Pancreas (tissue), 10 donors: ENCODE data around the gene SFN. TPM values are rescaled to one million over a fixed set of nuclear protein-coding genes. Genes with fewer than 3 reads are reported as not detected.

Source experiments
- ATAC-seq, 4 donors: fragments of 200-7000 bp; cut with Tn5 transposase; one replicate each; pipeline versions ENCODE4 v1.8.0 to v1.9.1; 2020; ENCODE audit warnings: mild to moderate bottlenecking in 4 of 4, moderate library complexity in 4 of 4
- DNase-seq, 6 donors: peaks; one replicate each; pipeline ENCODE4 v3.0.0-alpha.2; 2020
- FAIRE-seq: peaks from 2 replicates; lab custom pipeline; 2012; peaks lifted over from hg19 to GRCh38; lab: Jason Lieb, UNC
- H3K27ac ChIP-seq, 4 donors: fragments of 200-600 bp; sonication (generic); 1 replicate in 3 of 4; 2 replicates in 1 of 4; pipeline versions ENCODE4 v1.5.0 to v1.8.0; 2020
- H3K27me3 ChIP-seq, 4 donors: fragments of 200-600 bp; one replicate each; pipeline ENCODE4 v1.8.0; 2021
- H3K36me3 ChIP-seq, 3 donors: fragments of 200-600 bp; sonication (generic) in 1 of 3; one replicate each; pipeline versions ENCODE4 v1.5.0 to v1.8.0; 2020 to 2021
- H3K4me1 ChIP-seq, 3 donors: fragments of 200-600 bp; one replicate each; pipeline ENCODE4 v1.8.0; 2021
- H3K4me3 ChIP-seq, 4 donors: fragments of 200-600 bp; sonication (generic) in 2 of 4; one replicate each; pipeline versions ENCODE4 v1.5.0 to v1.8.0; 2020 to 2021
- H3K9me3 ChIP-seq, 4 donors: fragments of 200-600 bp; one replicate each; pipeline ENCODE4 v1.8.0; 2021
- WGBS, 2 donors: extraction: QIAGEN DNeasy Blood & Tissue Kit; methylation state at CpG; one replicate each; pipeline ENCODE4 v1.1.7; 2013; 5-methylcytosine and 5-hydroxymethylcytosine counted together
- intact Hi-C, 3 donors: fragments of 100-400 bp; cut with DNase I; formaldehyde crosslinking; loops; one replicate each; pipeline versions ENCODE4 v1.11.1 to v1.14.2; 2022
- polyA plus RNA-seq, 2 donors: library from polyadenylated mRNA; stranded (reverse); fragments of 200-250 nt; gene quantifications; one replicate each; pipeline ENCODE4 v1.2.3, GENCODE V29; 2013
- total RNA-seq, 6 donors: library from RNA; stranded (reverse); fragmentation: NEBNext Ultra II Directional in 4 of 6; extraction: Animal tissue kit (Norgen Biotek cat#: 25700) in 4 of 6; gene quantifications; one replicate each; pipeline versions ENCODE4 v1.2.1 to v1.2.4, GENCODE V29; 2021 to 2023
- TF ChIP-seq, protein P1 (sequence below), 4 donors: fragments of 200-600 bp; sonication (generic) in 3 of 4; IDR thresholded peaks; one replicate each; pipeline versions ENCODE4 v1.5.0 to v1.8.0; 2021; ENCODE audit warnings: antibody characterized with exemption in 4 of 4
- donor health status: healthy with polysubstance abuse.
- donor health status: DM: no; HTN: no; CAD: no; lungs with moderate emphysema.
- donor health status: DM: no; HTN: no; CAD: no.
- donor health status: control.
- donor health status: control.
- donor health status: Bipolar disorder and iron deficiency.
- donor health status: DM: yes; HTN: yes; CAD: no.
- donor health status: DM: no; HTN: no; CAD: no.
- donor health status: DM: no; HTN: no; CAD: no.
- donor health status: DM: yes; HTN: yes; CAD: no.

SFN gene
- 1 to 10 TPM in 3 of 6 donors, under 1 TPM in 2, not detected in 1; 0.28 to 1.8 (median 1.0) TPM for total RNA-seq
- polyA plus RNA-seq, result under 1 TPM; 0.46 to 0.77 TPM

- FAIRE-seq, result no peak
- intact Hi-C loops, result no loop called here
- H3K27ac ChIP-seq, result no peak within 1 kb of the TSS
Observed at GRCh38 chr1:26862781-26863684, at the start of gene SFN. Gene SFN, plus strand, starts transcription at chr1:26863149. Its CDS starts 64 bp downstream, at chr1:26863213.

GRCh38 chr1:26814377-26814776 is 48.6 kb upstream of the SFN start:
- DNase-seq (no peak), FAIRE-seq (no peak), ATAC-seq (no peak)
- no peak overlapping the region for H3K27ac ChIP-seq
- TF ChIP-seq, protein P1, sequence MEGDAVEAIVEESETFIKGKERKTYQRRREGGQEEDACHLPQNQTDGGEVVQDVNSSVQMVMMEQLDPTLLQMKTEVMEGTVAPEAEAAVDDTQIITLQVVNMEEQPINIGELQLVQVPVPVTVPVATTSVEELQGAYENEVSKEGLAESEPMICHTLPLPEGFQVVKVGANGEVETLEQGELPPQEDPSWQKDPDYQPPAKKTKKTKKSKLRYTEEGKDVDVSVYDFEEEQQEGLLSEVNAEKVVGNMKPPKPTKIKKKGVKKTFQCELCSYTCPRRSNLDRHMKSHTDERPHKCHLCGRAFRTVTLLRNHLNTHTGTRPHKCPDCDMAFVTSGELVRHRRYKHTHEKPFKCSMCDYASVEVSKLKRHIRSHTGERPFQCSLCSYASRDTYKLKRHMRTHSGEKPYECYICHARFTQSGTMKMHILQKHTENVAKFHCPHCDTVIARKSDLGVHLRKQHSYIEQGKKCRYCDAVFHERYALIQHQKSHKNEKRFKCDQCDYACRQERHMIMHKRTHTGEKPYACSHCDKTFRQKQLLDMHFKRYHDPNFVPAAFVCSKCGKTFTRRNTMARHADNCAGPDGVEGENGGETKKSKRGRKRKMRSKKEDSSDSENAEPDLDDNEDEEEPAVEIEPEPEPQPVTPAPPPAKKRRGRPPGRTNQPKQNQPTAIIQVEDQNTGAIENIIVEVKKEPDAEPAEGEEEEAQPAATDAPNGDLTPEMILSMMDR (IDR thresholded peaks at IDR 0.05), result no peak
- intact Hi-C loops, result no loop called here
- H3K9me3 ChIP-seq, result no peaks in the 10 kb centered on the region
- H3K4me1 ChIP-seq, result no peaks in the 10 kb centered on the region
- 91 to 98% methylated on average over 2 of the region's 2 CpGs for WGBS, 2 donors
- no peaks in the 10 kb centered on the region for H3K36me3 ChIP-seq
- no peak overlapping the region for H3K4me3 ChIP-seq
- H3K27me3 ChIP-seq, result no peaks in the 10 kb centered on the region

More at GRCh38 chr1:26862781-26863684, at the start of gene SFN:
- H3K4me3 ChIP-seq, result peak within 1 kb of the TSS in 1 of 4 donors; percentile 66
- peak in 3 of 4 donors; percentile 0 to 29 (median 7) for ATAC-seq
- no peaks in the 10 kb centered on the region for H3K27me3 ChIP-seq
- H3K36me3 ChIP-seq, result no peaks in the 10 kb centered on the region
- 81 to 83% methylated on average over 37 of the region's 37 CpGs for WGBS, 2 donors
- TF ChIP-seq, protein P1 (IDR thresholded peaks at IDR 0.05), result peak in 1 of 4 donors; percentile 20
- peak in 4 of 6 donors; percentile 37 to 87 (median 77) for DNase-seq
- no peaks in the 10 kb centered on the region for H3K9me3 ChIP-seq
- no peaks in the 10 kb centered on the region for H3K4me1 ChIP-seq

GRCh38 chr1:26814893-26815292 is 48.1 kb upstream of the SFN start:
- Histone ChIP-seq H3K4me3 (no peak overlapping the region), H3K4me1 (no peaks in the 10 kb centered on the region), H3K9me3 (no peaks in the 10 kb centered on the region), H3K27ac (no peak overlapping the region), H3K27me3 (no peaks in the 10 kb centered on the region), H3K36me3 (no peaks in the 10 kb centered on the region)
- intact Hi-C loops, result no loop called here
- WGBS, 2 donors, result 78 to 88% methylated on average over 3 of the region's 3 CpGs
- TF ChIP-seq, protein P1 (IDR thresholded peaks at IDR 0.05), result no peak
- DNase-seq, result no peak
- no peak for FAIRE-seq
- ATAC-seq, result no peak

- TF ChIP-seq, protein P1 (IDR thresholded peaks at IDR 0.05), result no peak
- ATAC-seq, result peak in 3 of 4 donors; percentile 44 to 87 (median 80)
- Histone ChIP-seq H3K27ac (no peak overlapping the region), H3K4me3 (no peak overlapping the region), H3K9me3 (no peaks in the 10 kb centered on the region), H3K4me1 (peaks cover 0 to 3% (median 0%) of the 10 kb centered on the region in 3 donors), H3K27me3 (no peaks in the 10 kb centered on the region), H3K36me3 (no peaks in the 10 kb centered on the region)
- no peak for DNase-seq
- intact Hi-C loops, result no loop called here
- no peak for FAIRE-seq
- 74 to 77% methylated on average over 4 of the region's 4 CpGs for WGBS, 2 donors
Observed at GRCh38 chr1:26820784-26821269, 42.1 kb upstream of the SFN start.
